Right lobe of liver (tissue), 6 donors: ENCODE results near the gene SLC10A7. TPM values are rescaled to one million over a fixed set of nuclear protein-coding genes. Genes with fewer than 3 reads are reported as not detected.

Source experiments
- ATAC-seq, 4 donors: fragments of 200-7000 bp; cut with Tn5 transposase; one replicate each; pipeline ENCODE4 v1.9.1; 2020; ENCODE audit warnings: mild to moderate bottlenecking in 4 of 4, moderate library complexity in 4 of 4
- DNase-seq, 3 donors: peaks; one replicate each; pipeline ENCODE4 v3.0.0-alpha.2; 2020
- H3K27ac ChIP-seq, 3 donors: fragments of 200-600 bp; one replicate each; pipeline ENCODE4 v1.8.0; 2022
- H3K27me3 ChIP-seq, 2 donors: fragments of 200-600 bp; one replicate each; pipeline ENCODE4 v1.8.0; 2022
- H3K36me3 ChIP-seq, 4 donors: fragments of 200-600 bp; sonication (generic) in 1 of 4; one replicate each; pipeline versions ENCODE4 v1.5.1 to v1.8.0; 2017 to 2022; ENCODE audit warnings: control low read depth in 1 of 4
- H3K4me1 ChIP-seq, 4 donors: fragments of 200-600 bp; sonication (generic) in 1 of 4; one replicate each; pipeline versions ENCODE4 v1.5.1 to v1.8.0; 2017 to 2022; ENCODE audit warnings: control low read depth in 1 of 4
- H3K4me3 ChIP-seq, 3 donors: fragments of 200-600 bp; one replicate each; pipeline ENCODE4 v1.8.0; 2022
- H3K9me3 ChIP-seq, 4 donors: fragments of 200-600 bp; sonication (generic) in 1 of 4; one replicate each; pipeline versions ENCODE4 v1.5.1 to v1.8.0; 2017 to 2022; ENCODE audit warnings: control low read depth in 1 of 4
- CTCF ChIP-seq, 4 donors: fragments of 200-600 bp in 3 of 4; fragments of 450-650 bp in 1 of 4; IDR thresholded peaks; one replicate each; pipeline versions ENCODE4 v1.5.1 to v1.8.0; 2016 to 2022; ENCODE audit warnings: antibody characterized with exemption in 4 of 4, mild to moderate bottlenecking in 2 of 4
- POLR2A ChIP-seq: fragments of 450-650 bp; IDR thresholded peaks from one replicate; pipeline ENCODE4 v1.6.1; 2017; ENCODE audit warnings: antibody characterized with exemption, mild to moderate bottlenecking
- WGBS: methylation state at CpG from one replicate; pipeline ENCODE4 v1.1.6; 2018; ENCODE audit warnings: low coverage, low lambda C conversion rate; ENCODE audit not compliant: insufficient coverage; ENCODE audit errors: missing lambda C conversion rate; 5-methylcytosine and 5-hydroxymethylcytosine counted together
- intact Hi-C, 2 donors: fragments of 100-400 bp; cut with DNase I; formaldehyde crosslinking; loops; one replicate each; pipeline versions ENCODE4 v1.11.2 to v1.14.1; 2022
- total RNA-seq, 6 experiments: library from RNA; depleted of rRNA in 2 of 6; stranded (reverse); fragments of >200 nt in 2 of 6; fragmentation: NEBNext Ultra II Directional in 3 of 6; extraction: Animal tissue kit (Norgen Biotek cat#: 25700) in 3 of 6; gene quantifications; one replicate each; pipeline versions ENCODE4 v1.1.0 to v1.2.4, GENCODE V29; 2016 to 2023
- donor health status: DM: no; HTN: yes; CAD: no.
- donor health status: DM: no; HTN: no; CAD: no.
- donor health status: DM: no; HTN: no; CAD: no.
- donor health status: DM: no; HTN: yes; CAD: no.
- donor health status: DM: no; HTN: yes; CAD: no.

The SLC10A7 gene
- total RNA-seq, 6 experiments from 2014 or later = 6.3 to 13.5 (median 9.5) TPM

DNA sequence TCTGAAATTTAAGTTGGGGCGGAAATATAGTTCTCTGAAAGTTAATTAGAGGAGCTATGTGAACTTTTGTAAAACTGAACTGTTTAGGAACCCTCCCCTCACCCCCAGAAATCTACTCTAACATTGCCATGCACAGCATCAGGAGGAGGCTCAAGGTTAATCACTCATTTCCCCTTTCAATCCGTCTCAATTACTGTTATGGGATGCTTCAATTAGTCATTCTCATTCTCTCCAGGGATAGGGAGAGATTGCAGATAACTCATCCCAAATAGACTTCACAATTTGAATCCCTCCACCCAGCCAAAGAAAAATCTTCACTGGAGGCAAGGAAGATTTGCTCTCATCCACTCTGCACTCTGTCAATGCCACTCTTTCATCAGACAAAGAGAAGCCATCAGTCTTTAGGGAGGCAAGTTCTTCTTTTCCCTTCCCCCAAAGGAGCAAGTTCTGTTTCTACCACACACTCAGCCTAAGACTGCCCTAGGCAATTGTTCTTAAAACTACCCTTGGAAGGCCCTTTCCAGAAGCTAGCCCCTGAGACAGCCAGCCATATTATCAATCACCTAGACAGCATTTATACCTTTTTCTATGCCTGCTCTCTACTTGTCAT, 140.4 kb downstream of the SLC10A7 start:
- H3K4me1 ChIP-seq = no peaks in the 10 kb centered on the region
- no peak for DNase-seq
- H3K9me3 ChIP-seq = no peaks in the 10 kb centered on the region
- ATAC-seq = no peak
- TF ChIP-seq CTCF (IDR thresholded peaks at IDR 0.05) = no peak
- no peaks in the 10 kb centered on the region for H3K27me3 ChIP-seq
- H3K27ac ChIP-seq = no peak overlapping the region
- intact Hi-C loops = no loop called here
- 86% methylated on average over 2 of the region's 2 CpGs for WGBS
- H3K4me3 ChIP-seq = no peak overlapping the region
- no peaks in the 10 kb centered on the region for H3K36me3 ChIP-seq

- H3K27ac ChIP-seq = no peak overlapping the region
- no peaks in the 10 kb centered on the region for H3K27me3 ChIP-seq
- WGBS = 94% methylated on average over 2 of the region's 2 CpGs
- no peaks in the 10 kb centered on the region for H3K4me1 ChIP-seq
- no peak overlapping the region for H3K4me3 ChIP-seq
- no peaks in the 10 kb centered on the region for H3K36me3 ChIP-seq
- intact Hi-C loops = no loop called here
- DNase-seq (no peak), ATAC-seq (peak in 1 of 4 donors; percentile 65)
- no peak for TF ChIP-seq CTCF (IDR thresholded peaks at IDR 0.05)
- no peak for TF ChIP-seq POLR2A
- H3K9me3 ChIP-seq = no peaks in the 10 kb centered on the region
Observed at GRCh38 chr4:146379744-146380143, 142.0 kb downstream of the SLC10A7 start.

- ATAC-seq = no peak
- Histone ChIP-seq H3K36me3 (no peaks in the 10 kb centered on the region), H3K9me3 (no peaks in the 10 kb centered on the region), H3K27ac (no peak overlapping the region), H3K4me3 (no peak overlapping the region), H3K4me1 (no peaks in the 10 kb centered on the region), H3K27me3 (no peaks in the 10 kb centered on the region)
- DNase-seq = no peak
- TF ChIP-seq POLR2A = no peak
- no peak for TF ChIP-seq CTCF (IDR thresholded peaks at IDR 0.05)
- intact Hi-C loops = no loop called here
- WGBS = 93% methylated on average over 1 of the region's 1 CpG
Observed at GRCh38 chr4:146371812-146372211, 149.9 kb downstream of the SLC10A7 start.

- 95% methylated on average over 2 of the region's 2 CpGs for WGBS
- Histone ChIP-seq H3K27me3 (no peaks in the 10 kb centered on the region), H3K27ac (no peak overlapping the region), H3K9me3 (no peaks in the 10 kb centered on the region), H3K4me1 (no peaks in the 10 kb centered on the region), H3K36me3 (no peaks in the 10 kb centered on the region), H3K4me3 (no peak overlapping the region)
- no peak for DNase-seq
- intact Hi-C loops = no loop called here
- no peak for ATAC-seq
- TF ChIP-seq POLR2A = no peak
- TF ChIP-seq CTCF (IDR thresholded peaks at IDR 0.05) = no peak
Observed at GRCh38 chr4:146370841-146371240, 150.9 kb downstream of the SLC10A7 start.

DNA sequence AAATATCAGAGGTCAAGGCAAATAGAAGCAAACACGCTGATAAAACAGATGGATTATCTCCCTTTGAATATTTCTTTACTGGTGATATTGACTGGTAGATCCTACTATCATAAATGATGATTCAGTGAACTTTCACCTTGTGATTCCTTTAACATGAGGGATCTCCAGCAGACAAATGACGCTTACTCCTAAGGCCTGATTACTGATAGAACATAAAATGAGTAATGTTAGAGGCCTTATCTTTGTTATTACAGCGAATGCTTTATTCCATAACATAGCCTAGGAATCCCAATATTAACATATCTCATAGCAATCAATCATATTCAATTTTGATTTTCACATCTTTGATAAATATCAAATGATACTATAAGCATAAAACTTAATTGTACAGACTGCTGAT, 152.3 kb downstream of the SLC10A7 start:
- H3K9me3 ChIP-seq = no peaks in the 10 kb centered on the region
- no peak for ATAC-seq
- 95% methylated on average over 3 of the region's 3 CpGs for WGBS
- H3K4me3 ChIP-seq = no peak overlapping the region
- no peaks in the 10 kb centered on the region for H3K4me1 ChIP-seq
- no peaks in the 10 kb centered on the region for H3K27me3 ChIP-seq
- TF ChIP-seq POLR2A = no peak
- TF ChIP-seq CTCF (IDR thresholded peaks at IDR 0.05) = no peak
- H3K27ac ChIP-seq = no peak overlapping the region
- intact Hi-C loops = no loop called here
- no peak for DNase-seq
- H3K36me3 ChIP-seq = no peaks in the 10 kb centered on the region
